ENCODE measurements around the gene USP10.

The USP10 gene

GRCh38 chr16:84816485-84816884 lies 116.7 kb downstream of the USP10 start:
- no peak for ATAC-seq

GRCh38 chr16:84817206-84817605 lies 117.4 kb downstream of the USP10 start:
- ATAC-seq, result no peak
- no peak for TF ChIP-seq ZNF70 (CRISPR knock-in tag; IDR thresholded peaks at IDR 0.05)
- TF ChIP-seq OSR1 (CRISPR knock-in tag; IDR thresholded peaks at IDR 0.05), result no peak
- no peak for TF ChIP-seq ISL1 (CRISPR knock-in tag; IDR thresholded peaks at IDR 0.05)
- TF ChIP-seq PATZ1 (CRISPR knock-in tag; IDR thresholded peaks at IDR 0.05; ENCODE audit: borderline replicate concordance), result no peak
- TF ChIP-seq CSDC2 (CRISPR knock-in tag; IDR thresholded peaks at IDR 0.05), result no peak
- TF ChIP-seq RARB (CRISPR knock-in tag; IDR thresholded peaks at IDR 0.05), result no peak

More at GRCh38 chr16:84816485-84816884, 116.7 kb downstream of the USP10 start:
- TF ChIP-seq TOX (CRISPR knock-in tag; IDR thresholded peaks at IDR 0.05; ENCODE audit: borderline replicate concordance) (no peak), CSDC2 (CRISPR knock-in tag; IDR thresholded peaks at IDR 0.05) (no peak), BACH2 (CRISPR knock-in tag; IDR thresholded peaks at IDR 0.05; ENCODE audit: borderline replicate concordance) (no peak), ZNF8 (CRISPR knock-in tag; IDR thresholded peaks at IDR 0.05) (no peak), CSRNP3 (CRISPR knock-in tag; IDR thresholded peaks at IDR 0.05) (no peak), ZNF70 (CRISPR knock-in tag; IDR thresholded peaks at IDR 0.05) (no peak), TCF4 (CRISPR knock-in tag; IDR thresholded peaks at IDR 0.05; ENCODE audit: borderline replicate concordance) (no peak), PATZ1 (CRISPR knock-in tag; IDR thresholded peaks at IDR 0.05; ENCODE audit: borderline replicate concordance) (no peak), OSR1 (CRISPR knock-in tag; IDR thresholded peaks at IDR 0.05) (no peak), ZFP3 (CRISPR knock-in tag; IDR thresholded peaks at IDR 0.05) (no peak), ESRRG (CRISPR knock-in tag; IDR thresholded peaks at IDR 0.05) (no peak)

GRCh38 chr16:84817613-84818012 lies 117.8 kb downstream of the USP10 start:
- TF ChIP-seq TSHZ2 (CRISPR knock-in tag; IDR thresholded peaks at IDR 0.05) (no peak), ZFP30 (CRISPR knock-in tag; IDR thresholded peaks at IDR 0.05) (no peak), ZFP3 (CRISPR knock-in tag; IDR thresholded peaks at IDR 0.05) (no peak), PATZ1 (CRISPR knock-in tag; IDR thresholded peaks at IDR 0.05; ENCODE audit: borderline replicate concordance) (no peak), RARB (CRISPR knock-in tag; IDR thresholded peaks at IDR 0.05) (no peak), SNAI2 (CRISPR knock-in tag; IDR thresholded peaks at IDR 0.05) (no peak), ESRRG (CRISPR knock-in tag; IDR thresholded peaks at IDR 0.05) (no peak), PPARA (CRISPR knock-in tag; IDR thresholded peaks at IDR 0.05; ENCODE audit: borderline replicate concordance) (no peak), CREB5 (CRISPR knock-in tag; IDR thresholded peaks at IDR 0.05; ENCODE audit: low read depth) (no peak), ZC3H10 (CRISPR knock-in tag; IDR thresholded peaks at IDR 0.05) (no peak), BACH2 (CRISPR knock-in tag; IDR thresholded peaks at IDR 0.05; ENCODE audit: borderline replicate concordance) (no peak), ZNF70 (CRISPR knock-in tag; IDR thresholded peaks at IDR 0.05) (no peak), ARNTL (CRISPR knock-in tag; IDR thresholded peaks at IDR 0.05; ENCODE audit: borderline replicate concordance, low read depth) (no peak), ZNF8 (CRISPR knock-in tag; IDR thresholded peaks at IDR 0.05) (no peak), CSDC2 (CRISPR knock-in tag; IDR thresholded peaks at IDR 0.05) (no peak), OSR1 (CRISPR knock-in tag; IDR thresholded peaks at IDR 0.05) (no peak), TCF4 (CRISPR knock-in tag; IDR thresholded peaks at IDR 0.05; ENCODE audit: borderline replicate concordance) (no peak), TOX (CRISPR knock-in tag; IDR thresholded peaks at IDR 0.05; ENCODE audit: borderline replicate concordance) (no peak), POU6F1 (CRISPR knock-in tag; IDR thresholded peaks at IDR 0.05; ENCODE audit: borderline replicate concordance, low read depth) (no peak)
- ATAC-seq, result no peak

All from SK-N-SH treated with all-trans-retinoic acid at 6 μM for 48 hours (cell line).